ENCODE measurements around the gene LATS2. TPM values are rescaled to one million over a fixed set of nuclear protein-coding genes. Genes with fewer than 3 reads are reported as not detected.
"Not testable (repeated sequence)": the region's sequence is repeated elsewhere in the genome, so short reads cannot be mapped to it uniquely, and the experiment has no call there.

LATS2 gene
- total and polyA plus RNA-seq, 10 donors, result 2.5 to 34.6 (median 22.6) TPM

DNA sequence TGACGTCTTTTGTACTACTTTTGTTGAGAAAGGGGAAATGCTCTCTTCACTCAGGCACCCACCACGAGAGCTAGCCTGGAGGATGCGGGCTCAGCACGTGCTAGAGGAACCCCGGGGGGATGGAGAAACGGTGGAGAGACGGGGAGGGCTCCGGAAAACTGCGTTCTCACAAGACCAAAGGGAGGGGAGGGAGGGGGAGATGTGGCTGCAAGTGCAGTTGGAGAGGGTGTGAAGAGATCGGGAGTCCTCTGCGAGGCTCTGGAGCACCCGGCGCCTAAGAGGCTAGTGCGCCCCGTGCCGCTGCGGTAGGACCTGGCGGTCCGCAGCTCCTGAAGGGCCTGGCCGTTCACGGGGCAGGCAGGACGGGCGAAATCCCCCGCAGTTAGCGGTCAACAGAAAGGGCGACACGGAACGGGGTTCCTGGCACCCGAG lies 115.4 kb downstream of the LATS2 start:
- TF ChIP-seq POLR2AphosphoS5 (IDR thresholded peaks at IDR 0.05) (no peak), POLR2A (IDR thresholded peaks at IDR 0.05) (no peak)
- TF ChIP-seq, protein P1, sequence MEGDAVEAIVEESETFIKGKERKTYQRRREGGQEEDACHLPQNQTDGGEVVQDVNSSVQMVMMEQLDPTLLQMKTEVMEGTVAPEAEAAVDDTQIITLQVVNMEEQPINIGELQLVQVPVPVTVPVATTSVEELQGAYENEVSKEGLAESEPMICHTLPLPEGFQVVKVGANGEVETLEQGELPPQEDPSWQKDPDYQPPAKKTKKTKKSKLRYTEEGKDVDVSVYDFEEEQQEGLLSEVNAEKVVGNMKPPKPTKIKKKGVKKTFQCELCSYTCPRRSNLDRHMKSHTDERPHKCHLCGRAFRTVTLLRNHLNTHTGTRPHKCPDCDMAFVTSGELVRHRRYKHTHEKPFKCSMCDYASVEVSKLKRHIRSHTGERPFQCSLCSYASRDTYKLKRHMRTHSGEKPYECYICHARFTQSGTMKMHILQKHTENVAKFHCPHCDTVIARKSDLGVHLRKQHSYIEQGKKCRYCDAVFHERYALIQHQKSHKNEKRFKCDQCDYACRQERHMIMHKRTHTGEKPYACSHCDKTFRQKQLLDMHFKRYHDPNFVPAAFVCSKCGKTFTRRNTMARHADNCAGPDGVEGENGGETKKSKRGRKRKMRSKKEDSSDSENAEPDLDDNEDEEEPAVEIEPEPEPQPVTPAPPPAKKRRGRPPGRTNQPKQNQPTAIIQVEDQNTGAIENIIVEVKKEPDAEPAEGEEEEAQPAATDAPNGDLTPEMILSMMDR (IDR thresholded peaks at IDR 0.05 in 8 of 11, conservative IDR thresholded peaks at IDR 0.05 in 3 of 11), result no peak
- Histone ChIP-seq H3K27me3 (replicated peaks in 1 of 7) (peaks cover 0 to 31% (median 6%) of the 10 kb centered on the region in 7 donors), H3K36me3 (no peaks in the 10 kb centered on the region), H3K4me1 (peaks cover 0 to 18% (median 8%) of the 10 kb centered on the region in 6 donors), H3K9me3 (no peaks in the 10 kb centered on the region), H3K27ac (no peak overlapping the region), H3K4me3 (peak overlapping the region in 3 of 8 donors; percentile 17 to 48 (median 28))
- 1 to 4% (median 2%) methylated on average over 25 to 29 of the region's 29 CpGs for WGBS, 5 donors
- no peak for DNase-seq
- intact Hi-C loops (cut with DNase I; ENCODE audit: low total_unique reads), result no loop called here

- H3K27me3 ChIP-seq (replicated peaks in 1 of 7), result peaks cover 0 to 31% (median 6%) of the 10 kb centered on the region in 7 donors
- DNase-seq, result no peak
- 67 to 80% (median 68%) methylated on average over 22 of the region's 22 CpGs for WGBS, 5 donors
- no peak overlapping the region for H3K4me3 ChIP-seq
- intact Hi-C loops (cut with DNase I; ENCODE audit: low total_unique reads), result loop anchor here (2.0 kb wide), 1 partner anchor 534 kb away; no protein-coding TSS in a partner anchor
- TF ChIP-seq, protein P1 (IDR thresholded peaks at IDR 0.05 in 8 of 11, conservative IDR thresholded peaks at IDR 0.05 in 3 of 11), result no peak
- no peak for TF ChIP-seq POLR2A (IDR thresholded peaks at IDR 0.05)
- no peak for TF ChIP-seq POLR2AphosphoS5 (IDR thresholded peaks at IDR 0.05)
- peak overlapping the region in 2 of 8 donors; percentile 9 to 20 for H3K27ac ChIP-seq
- H3K9me3 ChIP-seq, result no peaks in the 10 kb centered on the region
- peaks cover 0 to 18% (median 8%) of the 10 kb centered on the region in 6 donors for H3K4me1 ChIP-seq
- H3K36me3 ChIP-seq, result no peaks in the 10 kb centered on the region
Measured at GRCh38 chr13:20942938-20943559, 118.3 kb downstream of the LATS2 start.

DNA sequence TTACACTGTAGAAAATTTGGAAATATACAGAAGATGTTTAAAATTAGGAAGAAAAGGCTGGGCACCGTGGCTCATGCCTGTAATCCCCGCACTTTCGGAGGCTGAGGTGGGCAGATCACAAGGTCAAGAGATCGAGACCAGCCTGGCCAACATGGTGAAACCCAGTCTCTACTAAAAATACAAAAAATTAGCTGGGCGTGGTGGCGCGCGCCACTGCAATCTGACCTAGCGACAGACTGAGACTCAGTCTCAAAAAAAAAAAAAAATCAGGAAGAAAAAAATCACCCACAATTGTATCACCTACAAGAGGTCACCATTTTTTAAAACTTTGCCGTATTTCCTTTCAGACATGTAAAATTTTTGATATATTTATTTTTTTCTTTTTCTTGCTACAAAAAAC lies 120.9 kb downstream of the LATS2 start:
- H3K36me3 ChIP-seq; H3K27ac ChIP-seq; DNase-seq; H3K27me3 ChIP-seq (replicated peaks in 1 of 7); H3K9me3 ChIP-seq; intact Hi-C loops (cut with DNase I; ENCODE audit: low total_unique reads); H3K4me1 ChIP-seq; H3K4me3 ChIP-seq: not testable (repeated sequence)
- 88 to 93% (median 88%) methylated on average over 10 of the region's 10 CpGs for WGBS, 5 donors

- intact Hi-C loops (cut with DNase I; ENCODE audit: low total_unique reads), result no loop called here
- H3K4me1 ChIP-seq, result peaks cover 0 to 10% (median 6%) of the 10 kb centered on the region in 6 donors
- peaks cover 0 to 9% (median 0%) of the 10 kb centered on the region in 7 donors for H3K27me3 ChIP-seq (replicated peaks in 1 of 7)
- H3K27ac ChIP-seq, result no peak overlapping the region
- DNase-seq, result no peak
- H3K9me3 ChIP-seq, result no peaks in the 10 kb centered on the region
- TF ChIP-seq, protein P1 (IDR thresholded peaks at IDR 0.05 in 8 of 11, conservative IDR thresholded peaks at IDR 0.05 in 3 of 11), result no peak
- no peak for TF ChIP-seq POLR2AphosphoS5 (IDR thresholded peaks at IDR 0.05)
- no peak for TF ChIP-seq POLR2A (IDR thresholded peaks at IDR 0.05)
- H3K36me3 ChIP-seq, result no peaks in the 10 kb centered on the region
- H3K4me3 ChIP-seq, result no peak overlapping the region
- 76 to 85% (median 82%) methylated on average over 3 of the region's 3 CpGs for WGBS, 5 donors
Measured at GRCh38 chr13:20940083-20940482, 121.3 kb downstream of the LATS2 start.
